Activated CD8-positive, alpha-beta memory T cell treated with anti-CD3 and anti-CD28 coated beads, Interleukin-2, amount 50 U/mL, for 1 hour (primary cell): ENCODE data around the gene PTRH1.

Source experiments
- DNase-seq: peaks from one replicate; pipeline ENCODE4 v3.0.0-alpha.2; 2020; ENCODE audit errors: extremely low read depth

Gene PTRH1

GRCh38 chr9:127697575-127697974 lies 17.9 kb downstream of the PTRH1 start:
- no peak for DNase-seq

DNA sequence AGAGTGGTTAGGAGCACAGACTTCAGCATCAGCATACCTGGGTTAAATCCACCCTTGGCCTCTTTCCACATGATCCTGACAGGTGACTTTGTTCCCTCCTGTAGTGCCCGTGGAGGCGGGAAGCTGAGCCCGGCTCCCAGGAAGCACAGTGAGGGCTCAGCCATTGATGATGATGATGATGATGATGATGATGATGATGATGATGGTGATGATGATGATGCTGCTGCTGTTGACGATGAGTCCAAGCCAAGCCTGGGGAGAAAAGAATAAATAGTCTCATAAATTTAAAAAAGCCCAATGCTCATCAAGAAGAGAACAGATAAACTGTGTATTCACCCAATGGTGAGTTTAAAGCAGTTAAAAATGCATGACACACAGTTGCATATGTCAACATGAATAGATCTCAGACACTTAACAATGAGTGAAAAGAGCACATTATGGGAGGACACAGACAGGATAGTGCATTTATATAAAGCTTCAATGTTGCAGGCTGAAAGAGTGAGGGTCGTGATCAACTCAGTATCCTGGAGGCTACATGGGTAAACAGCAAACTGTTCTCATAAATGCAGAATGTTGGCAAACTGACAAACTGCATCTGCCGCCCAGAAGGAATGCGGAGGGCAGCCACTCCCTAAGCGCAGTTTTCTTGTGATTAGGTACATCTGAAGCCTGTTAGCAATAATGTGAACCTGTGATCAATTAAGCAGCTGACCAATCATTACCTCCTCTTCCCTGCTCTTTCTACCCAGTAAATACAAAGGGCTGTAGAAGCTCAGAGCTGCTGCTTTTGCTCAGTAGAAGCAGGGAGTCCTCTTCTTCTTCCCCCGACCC lies 20.4 kb downstream of the PTRH1 start:
- DNase-seq, result no peak

GRCh38 chr9:127693697-127694096 lies 21.8 kb downstream of the PTRH1 start:
- DNase-seq, result no peak

DNA sequence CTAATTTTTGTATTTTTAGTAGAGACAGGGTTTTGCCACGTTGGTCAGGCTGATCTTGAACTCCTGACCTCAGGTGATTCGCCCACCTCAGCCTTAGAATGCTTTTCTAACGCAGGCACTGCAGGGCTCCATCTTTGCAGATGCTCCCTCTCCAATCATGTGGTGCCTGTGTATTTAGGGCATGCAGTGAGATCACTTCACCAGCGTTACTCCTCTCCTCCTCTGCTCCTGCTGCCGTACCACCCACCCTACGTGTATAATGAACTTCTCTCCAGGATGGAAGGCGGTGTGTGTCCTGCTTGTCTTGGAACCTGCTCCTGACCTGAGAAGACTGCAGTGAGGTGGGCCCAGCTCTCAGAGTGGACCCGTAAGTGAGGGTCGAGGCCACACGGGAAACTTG lies 22.3 kb downstream of the PTRH1 start:
- DNase-seq, result no peak

- no peak for DNase-seq
Observed at GRCh38 chr9:127692071-127692470, 23.4 kb downstream of the PTRH1 start.

DNA sequence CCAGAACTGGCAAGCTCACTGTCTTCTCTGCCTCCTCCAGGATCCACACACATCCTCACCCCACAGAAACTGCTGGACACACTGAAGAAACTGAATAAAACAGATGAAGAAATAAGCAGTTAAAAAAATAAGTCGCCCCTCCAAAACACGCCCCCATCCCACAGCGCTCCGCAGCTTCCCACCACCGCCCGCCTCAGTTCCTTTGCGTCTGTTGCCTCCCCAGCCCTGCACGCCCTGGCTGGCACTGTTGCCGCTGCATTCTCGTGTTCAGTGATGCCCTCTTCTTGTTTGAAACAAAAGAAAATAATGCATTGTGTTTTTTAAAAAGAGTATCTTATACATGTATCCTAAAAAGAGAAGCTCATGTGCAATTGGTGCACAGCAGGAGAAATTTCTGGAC lies 24.7 kb downstream of the PTRH1 start:
- no peak for DNase-seq

- DNase-seq, result no peak
Observed at GRCh38 chr9:127689329-127690000, 26.0 kb downstream of the PTRH1 start.

GRCh38 chr9:127686461-127687393 lies 28.7 kb downstream of the PTRH1 start:
- DNase-seq, result no peak

- DNase-seq, result no peak
Observed at GRCh38 chr9:127684576-127684975, 30.9 kb downstream of the PTRH1 start.

DNA sequence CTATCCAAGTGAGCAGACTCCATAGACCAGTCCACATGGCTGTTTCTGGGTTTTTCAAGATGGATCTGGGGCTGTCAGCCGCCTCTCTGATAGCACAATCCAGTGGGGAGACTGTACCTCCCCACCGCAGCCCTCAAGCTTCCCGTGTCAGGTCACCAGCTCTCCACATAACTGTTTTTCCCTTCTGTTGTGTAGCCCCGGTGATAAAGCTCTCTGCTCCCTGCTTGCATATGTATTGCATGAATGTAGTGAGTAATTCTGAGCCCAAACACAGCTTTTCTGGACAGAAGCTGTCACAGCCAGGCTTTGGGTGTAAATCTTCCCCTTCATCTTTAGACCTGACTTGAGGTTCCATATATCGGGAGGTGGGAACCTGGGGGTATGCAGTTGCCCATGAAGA lies 31.7 kb downstream of the PTRH1 start:
- DNase-seq, result no peak

GRCh38 chr9:127682351-127683136 lies 32.9 kb downstream of the PTRH1 start:
- no peak for DNase-seq

DNA sequence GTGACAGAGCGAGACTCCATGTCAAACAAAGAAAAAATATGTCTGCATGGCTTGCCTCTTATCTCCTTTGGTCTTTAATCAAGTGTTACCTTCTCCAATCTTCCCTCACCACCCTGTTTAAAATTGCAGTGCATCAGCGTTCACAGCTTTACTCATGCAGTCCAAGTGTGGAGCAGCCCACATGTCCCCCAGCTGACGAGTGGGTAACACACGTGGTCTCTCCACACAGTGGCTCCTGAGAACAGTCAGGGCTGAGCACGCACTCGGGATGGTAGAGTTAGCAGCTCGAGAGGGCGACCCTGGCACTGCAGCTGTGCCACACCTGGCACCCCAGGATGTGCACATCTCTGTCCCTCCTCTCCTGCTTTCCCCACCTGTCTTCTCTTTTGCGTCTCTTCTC lies 34.6 kb downstream of the PTRH1 start:
- DNase-seq, result no peak

DNA sequence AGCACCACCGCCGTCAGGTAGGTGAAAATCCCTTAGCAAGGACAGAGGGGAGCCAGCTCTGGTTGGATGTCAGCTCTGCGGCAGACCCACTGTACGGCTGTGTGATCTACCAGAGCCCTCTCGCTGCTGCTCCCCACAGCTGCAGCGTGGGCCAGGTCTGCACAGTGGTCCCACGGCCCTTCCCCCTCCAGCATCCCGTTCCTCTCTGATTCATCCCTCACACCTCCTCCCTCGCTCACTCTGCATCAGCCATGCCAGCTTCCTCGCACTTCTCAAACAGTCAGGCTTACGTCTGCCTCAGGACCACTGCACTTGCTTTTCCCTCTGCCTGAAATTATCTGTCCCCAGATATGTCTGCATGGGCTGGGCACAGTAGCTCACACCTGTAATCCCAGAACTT lies 35.2 kb downstream of the PTRH1 start:
- DNase-seq, result no peak

- no peak for DNase-seq
Observed at GRCh38 chr9:127679506-127679905, 36.0 kb downstream of the PTRH1 start.

GRCh38 chr9:127676638-127677037 lies 38.8 kb downstream of the PTRH1 start:
- no peak for DNase-seq

GRCh38 chr9:127673234-127673633 lies 42.2 kb downstream of the PTRH1 start:
- no peak for DNase-seq

GRCh38 chr9:127667906-127668305 lies 47.6 kb downstream of the PTRH1 start:
- no peak for DNase-seq

- DNase-seq, result no peak
Observed at GRCh38 chr9:127667127-127667844, 48.2 kb downstream of the PTRH1 start.

DNA sequence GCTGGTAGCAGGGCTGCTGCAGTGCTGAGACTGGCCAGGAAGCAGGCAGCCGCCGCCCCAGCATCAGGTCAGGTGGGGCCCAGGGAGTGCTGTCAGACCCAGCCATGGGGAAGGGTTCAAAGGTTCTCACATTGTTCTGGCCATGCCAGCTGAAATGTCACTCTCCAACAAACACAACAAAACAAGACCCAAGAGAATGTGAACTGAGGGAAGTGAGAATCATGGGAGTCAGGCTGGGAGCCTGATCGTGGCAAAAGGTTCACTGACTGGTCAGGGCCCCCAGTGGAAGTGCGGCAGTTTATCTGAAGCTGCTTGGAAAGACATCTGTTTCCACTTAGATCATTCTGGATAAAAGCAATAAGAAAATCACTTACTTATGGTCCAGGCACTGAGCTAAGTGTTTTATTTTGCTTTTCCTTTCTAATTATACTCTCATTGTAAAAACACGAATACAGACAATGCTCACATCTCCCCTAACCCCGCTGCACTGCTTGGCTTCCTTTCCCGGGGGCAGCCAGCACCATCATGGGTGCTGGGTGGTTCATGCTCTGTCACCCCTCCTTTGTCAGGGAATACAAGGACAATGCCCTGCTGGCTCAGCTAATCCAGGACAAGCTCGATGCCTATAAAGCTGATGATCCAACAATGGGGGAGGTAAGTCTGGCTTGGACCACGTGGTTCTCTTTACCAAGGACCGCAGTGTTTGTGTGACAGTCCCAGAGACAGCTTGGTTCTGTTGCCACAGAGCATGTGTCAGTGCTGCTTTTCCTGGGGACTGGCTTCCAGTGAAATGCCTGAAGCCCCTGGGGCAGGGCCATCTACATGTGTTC lies 50.6 kb downstream of the PTRH1 start:
- no peak for DNase-seq

DNA sequence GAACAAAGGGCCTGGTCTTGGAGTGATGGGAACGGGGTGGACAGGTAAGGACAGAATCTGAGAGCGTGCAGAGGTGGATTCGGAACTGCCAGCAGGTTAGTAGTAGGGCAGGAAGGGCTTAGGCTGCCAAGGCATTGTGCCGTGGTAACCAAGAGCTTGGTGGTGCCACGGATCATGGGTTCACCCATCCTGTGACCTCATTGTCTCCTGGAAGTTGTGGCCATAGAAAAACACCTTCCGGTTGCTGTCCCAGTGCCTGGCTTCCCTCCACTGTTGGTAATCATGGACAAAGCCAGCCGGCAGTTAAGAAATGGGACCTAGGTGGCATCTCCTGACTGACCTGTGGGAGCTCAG lies 51.2 kb downstream of the PTRH1 start:
- DNase-seq, result no peak
